SJCRH30 (cell line): Measurements from ENCODE around the gene TNNI3K. TPM values are rescaled to one million over a fixed set of nuclear protein-coding genes. Genes with fewer than 3 reads are reported as not detected.

Experiments used
- DNase-seq, 2 experiments: peaks; one replicate each; pipeline ENCODE4 v3.0.0-alpha.2; 2015 to 2020
- H3K27ac ChIP-seq: fragments of 250-450 bp; sonication (Bioruptor Pico); 2 replicates; pipeline ENCODE4 v1.5.1; 2020; ENCODE audit warnings: mild to moderate bottlenecking, moderate library complexity
- H3K27me3 ChIP-seq: fragments of 250-450 bp; sonication (Bioruptor Pico); 2 replicates; pipeline ENCODE4 v1.5.1; 2020; ENCODE audit warnings: mild to moderate bottlenecking, moderate library complexity
- H3K36me3 ChIP-seq: fragments of 250-450 bp; sonication (Bioruptor Pico); 2 replicates; pipeline ENCODE4 v1.5.1; 2020; ENCODE audit warnings: mild to moderate bottlenecking, moderate library complexity
- H3K4me1 ChIP-seq: fragments of 250-450 bp; sonication (Bioruptor Pico); 2 replicates; pipeline ENCODE4 v1.5.1; 2020; ENCODE audit warnings: mild to moderate bottlenecking, moderate library complexity
- H3K4me3 ChIP-seq: fragments of 250-450 bp; sonication (Bioruptor Pico); 2 replicates; pipeline ENCODE4 v1.5.1; 2020; ENCODE audit warnings: mild to moderate bottlenecking, moderate library complexity
- H3K9me3 ChIP-seq: fragments of 250-450 bp; sonication (Bioruptor Pico); replicated peaks from 2 replicates; pipeline ENCODE4 v1.5.1; 2020; ENCODE audit warnings: mild to moderate bottlenecking, moderate library complexity
- total RNA-seq: library from RNA; depleted of rRNA; stranded (reverse); fragments of >200 nt; shearing (Covaris generic); gene quantifications from 2 replicates; pipeline ENCODE4 v1.2.3, GENCODE V29; 2014; rRNA removed

Gene TNNI3K
- total RNA-seq, 1 experiment from 2014 or later: not detected

- Histone ChIP-seq H3K27ac (no peak overlapping the region), H3K9me3 (no peaks in the 10 kb centered on the region), H3K27me3 (no peaks in the 10 kb centered on the region), H3K4me1 (no peaks in the 10 kb centered on the region), H3K4me3 (no peak overlapping the region), H3K36me3 (no peaks in the 10 kb centered on the region)
- no peak for DNase-seq
Observed at GRCh38 chr1:74592580-74593355, 357.6 kb downstream of the TNNI3K start.

Other genes starting within 250 kb of the TNNI3K start
- 0.81 and 0.99 TPM in 2 replicates for gene LRRIQ3, start 37.2 kb upstream of the TNNI3K start, total RNA-seq
- 11.1 and 12.9 TPM in 2 replicates for gene FPGT, start 37.1 kb upstream of the TNNI3K start, total RNA-seq